ENCODE data around the gene KRT74.

KRT74 gene

GRCh38 chr12:52573743-52574142, at the start of gene KRT74:
Gene KRT74, minus strand, starts transcription at chr12:52573843. Its CDS starts 66 bp downstream, at chr12:52573777.
- DNase-seq (ENCODE audit: low spot score): no peak

GRCh38 chr12:52622349-52622748, 48.7 kb upstream of the KRT74 start:
- DNase-seq (ENCODE audit: low spot score): no peak

- no peak for DNase-seq (ENCODE audit: low spot score)
These were observed 45.2 kb upstream of the KRT74 start for GRCh38 chr12:52618866-52619265.

GRCh38 chr12:52618216-52618615, 44.6 kb upstream of the KRT74 start, which contains the start of gene KRT73:
Gene KRT73, minus strand, starts transcription at chr12:52618559. Its CDS starts 35 bp downstream, at chr12:52618524.
- no peak for DNase-seq (ENCODE audit: low spot score)

DNA sequence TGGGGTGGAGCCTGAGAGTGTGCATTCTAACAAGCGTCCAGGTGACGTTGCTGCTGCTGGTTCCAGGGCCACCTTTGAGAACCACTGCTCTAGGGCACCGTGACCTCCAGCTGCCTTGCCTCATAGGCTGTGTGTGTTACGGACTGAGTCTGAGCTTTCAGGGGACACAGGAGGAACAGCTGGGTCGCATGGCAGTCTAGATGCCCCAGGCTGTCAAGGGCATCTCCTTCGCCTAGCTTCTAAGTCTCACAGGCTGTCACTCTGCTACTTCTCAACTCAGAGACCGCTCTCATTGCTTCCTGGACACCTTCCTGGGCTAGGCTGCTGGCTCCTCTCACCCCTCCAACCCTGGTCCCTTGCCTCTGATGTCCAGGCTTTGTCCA, 43.8 kb upstream of the KRT74 start:
- DNase-seq (ENCODE audit: low spot score): no peak

- no peak for DNase-seq (ENCODE audit: low spot score)
These were observed 43.2 kb upstream of the KRT74 start for GRCh38 chr12:52616680-52617402.

DNA sequence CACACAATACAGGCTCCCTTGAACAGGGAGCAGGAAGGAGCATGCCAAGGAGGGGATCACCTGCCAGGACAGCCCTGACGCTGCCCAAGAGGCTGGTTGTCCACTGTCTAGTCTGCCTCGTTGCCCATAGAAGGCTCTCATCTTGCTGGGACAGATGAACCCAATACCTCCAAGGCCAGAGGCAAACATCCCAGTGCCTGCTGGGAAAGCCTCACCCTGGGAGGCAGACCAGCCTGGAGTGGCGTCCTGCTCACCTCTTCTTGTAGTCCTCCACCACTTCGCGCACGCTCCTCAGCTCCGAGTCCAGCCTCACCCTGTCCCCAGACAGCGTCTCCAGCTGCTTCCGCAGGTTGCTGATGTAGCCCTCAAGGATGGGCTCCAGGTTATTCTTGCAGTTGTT, 42.3 kb upstream of the KRT74 start:
- no peak for DNase-seq (ENCODE audit: low spot score)

- no peak for DNase-seq (ENCODE audit: low spot score)
These were observed 41.7 kb upstream of the KRT74 start for GRCh38 chr12:52615208-52615868.

- no peak for DNase-seq (ENCODE audit: low spot score)
These were observed 41.0 kb upstream of the KRT74 start for GRCh38 chr12:52614381-52615207.

DNA sequence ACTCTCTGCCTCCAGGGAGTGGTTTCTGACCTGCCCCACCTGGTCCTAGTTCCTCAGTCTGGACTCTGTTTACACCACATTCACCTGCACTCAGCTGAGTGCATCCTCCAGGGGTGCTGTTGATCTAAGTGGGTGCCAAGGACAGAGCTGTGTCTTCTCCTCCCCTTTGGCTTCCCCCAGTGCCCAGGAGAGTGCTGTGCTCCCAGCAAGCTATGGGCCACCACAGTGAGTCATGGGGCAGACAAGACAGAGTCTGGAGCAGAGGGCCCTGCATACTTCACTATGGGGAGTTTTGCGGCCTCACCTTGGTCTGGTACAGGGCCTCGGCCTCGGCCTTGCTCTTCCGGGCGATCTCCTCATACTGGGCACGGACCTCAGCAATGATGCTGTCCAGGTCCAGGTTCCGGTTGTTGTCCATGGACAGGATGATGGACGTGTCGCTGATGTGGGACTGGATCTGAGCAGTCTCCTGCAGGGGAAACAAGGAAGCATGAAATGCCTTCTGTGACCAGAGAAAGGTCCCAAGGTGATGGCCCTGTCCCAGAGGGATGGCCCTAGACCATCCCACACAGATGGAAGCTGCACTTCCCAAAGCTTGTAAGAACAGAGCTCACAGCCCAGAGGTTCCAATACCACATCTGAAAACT, 39.9 kb upstream of the KRT74 start:
- DNase-seq (ENCODE audit: low spot score): no peak

DNA sequence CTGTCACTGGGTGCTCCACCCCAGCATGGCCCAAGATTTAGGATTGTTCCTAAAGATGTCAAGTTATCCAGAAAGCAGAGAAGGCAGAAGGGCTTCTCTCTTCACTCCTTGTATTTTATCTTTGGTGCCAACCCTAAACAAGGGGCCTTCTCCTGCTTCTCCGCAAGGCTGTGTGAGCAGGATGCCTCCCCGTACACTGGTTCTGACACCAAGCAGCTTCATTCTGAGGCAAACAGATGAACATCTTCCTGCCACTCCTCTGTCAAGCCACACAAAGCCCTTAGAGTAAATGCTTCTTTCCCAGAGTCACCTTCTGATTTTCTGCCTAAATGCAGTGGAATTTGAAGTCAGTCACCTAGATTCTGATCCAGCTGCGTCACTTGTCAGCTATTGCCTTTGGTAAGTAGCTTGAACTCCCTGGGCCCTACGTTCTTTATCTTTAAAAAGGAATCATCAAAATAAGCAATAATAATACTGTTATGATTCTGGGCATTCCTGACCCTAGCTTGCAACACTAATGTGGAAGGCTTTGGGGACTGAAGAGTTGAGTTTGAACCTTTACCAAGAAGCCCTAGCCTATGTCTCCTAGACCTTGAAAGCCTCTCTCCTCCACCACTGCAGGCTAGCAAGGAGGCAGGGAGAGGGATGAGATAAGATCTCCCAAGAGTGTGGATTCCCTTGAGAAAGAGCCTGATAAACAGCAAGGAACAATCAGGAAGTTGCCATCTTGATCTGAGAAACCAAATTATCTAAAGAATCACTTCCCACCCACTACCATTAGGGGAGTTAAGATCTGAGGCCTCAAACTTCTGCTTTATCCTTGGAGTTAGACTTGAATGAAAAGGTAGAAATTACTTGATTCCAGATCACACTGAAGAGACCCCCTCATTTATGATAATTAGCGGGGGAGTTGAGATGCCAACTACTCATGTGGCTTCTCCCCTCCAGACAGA, 39.1 kb upstream of the KRT74 start:
- DNase-seq (ENCODE audit: low spot score): no peak

DNA sequence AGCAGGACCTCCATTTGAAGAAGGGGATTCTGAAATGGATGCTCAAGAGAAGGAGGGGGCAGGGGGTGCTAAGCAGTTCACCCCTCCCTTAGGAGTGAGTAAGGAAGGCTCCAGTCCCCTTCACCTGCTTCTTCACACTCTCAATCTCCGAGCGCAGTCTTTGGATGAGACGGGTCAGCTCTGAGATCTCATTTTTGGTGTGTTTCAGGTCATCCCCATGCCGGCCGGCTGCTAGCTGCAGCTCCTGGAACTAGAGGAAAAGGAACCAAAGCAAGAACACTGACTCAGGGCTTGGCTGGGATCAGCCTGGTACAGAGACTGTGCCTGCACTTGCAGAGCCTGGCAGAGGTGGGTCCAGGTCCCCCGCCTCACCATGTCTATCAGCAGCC, 37.4 kb upstream of the KRT74 start:
- DNase-seq (ENCODE audit: low spot score): no peak

GRCh38 chr12:52608826-52609630, 35.4 kb upstream of the KRT74 start:
- DNase-seq (ENCODE audit: low spot score): no peak

GRCh38 chr12:52608161-52608560, 34.5 kb upstream of the KRT74 start:
- DNase-seq (ENCODE audit: low spot score): no peak

GRCh38 chr12:52607314-52607713, 33.7 kb upstream of the KRT74 start:
- no peak for DNase-seq (ENCODE audit: low spot score)

DNA sequence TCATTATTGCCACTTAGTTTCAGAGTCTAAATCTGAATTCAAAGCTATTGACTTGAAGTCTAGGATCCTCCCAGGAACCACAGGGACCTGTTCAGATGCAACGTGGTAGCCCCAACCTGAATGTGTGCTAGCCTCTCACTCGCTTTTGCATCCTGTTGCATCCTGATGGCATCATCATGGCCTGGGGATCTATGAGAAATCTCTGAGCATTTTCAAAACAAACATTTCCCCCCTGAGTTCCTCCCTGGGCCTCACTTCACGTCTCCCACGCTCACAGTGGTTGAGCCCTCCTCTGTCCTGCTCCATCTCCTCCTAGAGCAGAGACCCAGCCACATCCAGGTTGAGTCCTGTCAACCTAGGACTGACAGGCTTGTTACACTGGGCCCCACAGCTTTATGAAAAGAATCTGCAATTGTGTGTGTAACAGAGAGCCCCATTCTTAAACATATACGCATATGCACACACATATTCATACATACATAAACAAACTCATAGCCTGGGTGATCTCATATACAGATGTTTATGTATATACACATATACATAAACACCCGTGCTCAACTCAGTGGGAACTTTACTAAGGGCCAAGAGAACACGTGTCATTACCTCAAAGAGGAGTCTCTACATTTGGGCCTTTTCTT, 33.1 kb upstream of the KRT74 start:
- DNase-seq (ENCODE audit: low spot score): no peak

GRCh38 chr12:52606096-52606495, 32.5 kb upstream of the KRT74 start:
- DNase-seq (ENCODE audit: low spot score): no peak

DNA sequence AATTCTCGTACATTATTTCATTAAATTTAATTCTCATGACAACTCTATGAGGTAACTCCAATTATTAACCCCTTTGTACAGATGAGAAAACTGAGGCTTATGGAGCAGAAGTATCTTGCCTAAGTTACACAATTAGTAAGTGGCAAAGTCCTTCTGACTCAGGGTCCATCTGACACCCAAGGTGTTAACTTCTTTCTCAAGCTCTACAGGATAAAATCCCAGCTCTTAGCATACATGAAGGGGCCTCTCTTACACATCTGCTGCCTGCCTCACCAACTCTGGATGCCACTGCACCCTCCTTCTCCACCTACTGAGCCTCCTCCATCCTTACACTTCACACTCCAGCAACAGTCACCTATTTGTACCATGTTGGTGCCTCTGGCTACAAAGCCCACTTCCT, 31.9 kb upstream of the KRT74 start:
- no peak for DNase-seq (ENCODE audit: low spot score)

DNA sequence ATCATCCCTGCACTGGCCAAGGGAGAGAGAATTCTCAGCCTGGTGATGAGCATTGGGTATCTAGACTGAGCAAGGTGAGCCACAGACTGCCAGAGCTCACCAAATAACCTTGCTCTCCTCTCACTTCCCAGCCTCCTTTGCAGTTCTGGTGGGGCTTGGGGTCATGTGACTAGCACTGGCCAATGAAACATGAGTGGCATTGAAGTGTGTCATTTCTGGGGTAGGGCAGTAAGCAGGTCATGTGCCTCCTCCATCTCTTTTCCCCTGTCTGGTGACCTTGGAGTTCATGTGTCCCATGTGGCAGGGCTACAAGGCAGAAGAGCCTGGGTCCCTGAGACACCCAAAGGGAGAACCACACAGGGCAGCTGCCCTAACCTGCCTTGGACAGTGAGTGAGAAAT, 31.2 kb upstream of the KRT74 start:
- DNase-seq (ENCODE audit: low spot score): no peak

GRCh38 chr12:52603314-52603713, 29.7 kb upstream of the KRT74 start:
- DNase-seq (ENCODE audit: low spot score): no peak

Data from HuH-7.5 (cell line).